ENCODE results near the gene SDC1.

SDC1 gene

GRCh38 chr2:20205069-20205468 lies 19.9 kb downstream of the SDC1 start:
- H3K27ac ChIP-seq: no peak overlapping the region
- TF ChIP-seq CTCF (IDR thresholded peaks at IDR 0.05) (no peak), ZFX (IDR thresholded peaks at IDR 0.05; ENCODE audit: borderline replicate concordance) (no peak)

GRCh38 chr2:20203521-20204225 lies 21.3 kb downstream of the SDC1 start:
- no peak for TF ChIP-seq ZFX (IDR thresholded peaks at IDR 0.05; ENCODE audit: borderline replicate concordance)
- TF ChIP-seq CTCF (IDR thresholded peaks at IDR 0.05): no peak
- no peak overlapping the region for H3K27ac ChIP-seq

GRCh38 chr2:20203072-20203471 lies 21.9 kb downstream of the SDC1 start:
- TF ChIP-seq CTCF (IDR thresholded peaks at IDR 0.05) (no peak), ZFX (IDR thresholded peaks at IDR 0.05; ENCODE audit: borderline replicate concordance) (no peak)

GRCh38 chr2:20201671-20202070 lies 23.3 kb downstream of the SDC1 start:
- H3K27ac ChIP-seq: no peak overlapping the region
- no peak for TF ChIP-seq CTCF (IDR thresholded peaks at IDR 0.05)
- TF ChIP-seq ZFX (IDR thresholded peaks at IDR 0.05; ENCODE audit: borderline replicate concordance): no peak

More at GRCh38 chr2:20203072-20203471, 21.9 kb downstream of the SDC1 start:
- no peak overlapping the region for H3K27ac ChIP-seq

- no peak overlapping the region for H3K27ac ChIP-seq
- TF ChIP-seq ZFX (IDR thresholded peaks at IDR 0.05; ENCODE audit: borderline replicate concordance) (no peak), CTCF (IDR thresholded peaks at IDR 0.05) (no peak)
Measured at GRCh38 chr2:20200697-20201555, 24.0 kb downstream of the SDC1 start.

GRCh38 chr2:20199633-20200270 lies 25.2 kb downstream of the SDC1 start:
- no peak overlapping the region for H3K27ac ChIP-seq
- TF ChIP-seq CTCF (IDR thresholded peaks at IDR 0.05) (no peak), ZFX (IDR thresholded peaks at IDR 0.05; ENCODE audit: borderline replicate concordance) (no peak)

Measured in 22Rv1 (cell line).